Caco-2 (cell line): ENCODE data around the gene HIKESHI. TPM values are rescaled to one million over a fixed set of nuclear protein-coding genes. Genes with fewer than 3 reads are reported as not detected.

Source experiments
- BruUV-seq: library from RNA; stranded (reverse); fragments of 400-500 nt; replicated peaks from 2 replicates; lab custom pipeline; 2021; lab: Mats Ljungman, UMichigan
- CTCF ChIA-PET: fragments of 300-600 bp; sonication (Branson Sonifier 250); formaldehyde crosslinking; loops from one replicate; lab custom pipeline; 2022; ENCODE audit warnings: antibody characterized with exemption; lab: Charles Lee
- POLR2A ChIA-PET: fragments of 300-600 bp; sonication (Branson Sonifier 250); formaldehyde crosslinking; loops from one replicate; lab custom pipeline; 2022; ENCODE audit warnings: antibody characterized with exemption; lab: Charles Lee
- DNase-seq, 2 experiments: peaks; one replicate each; pipeline versions ENCODE4 v3.0.0 to v3.0.0-alpha.2; 2020 to 2022
- H3K27me3 ChIP-seq: replicated peaks from 2 replicates; pipeline ENCODE4 v1.6.0; 2011; ENCODE audit warnings: low read length; ENCODE audit not compliant: control insufficient read depth, insufficient read depth
- H3K36me3 ChIP-seq: 2 replicates; pipeline ENCODE4 v1.5.1; 2011; ENCODE audit warnings: low read length; ENCODE audit not compliant: control insufficient read depth, insufficient read depth
- H3K4me1 ChIP-seq: fragments of 250-450 bp; sonication (Bioruptor Pico); 2 replicates; pipeline ENCODE4 v1.5.1; 2020; ENCODE audit warnings: mild to moderate bottlenecking
- H3K4me3 ChIP-seq: 2 replicates; pipeline ENCODE4 v1.5.1; 2011; ENCODE audit warnings: low read depth, mild to moderate bottlenecking, control low read depth, low read length
- H3K9me3 ChIP-seq: fragments of 250-450 bp; sonication (Bioruptor Pico); 2 replicates; pipeline ENCODE4 v1.5.1; 2020; ENCODE audit warnings: mild to moderate bottlenecking, moderate library complexity
- H3K27ac Mint-ChIP-seq: one replicate; pipeline ENCODE4 v1.8.0; 2022; ENCODE audit warnings: mixed read lengths; ENCODE audit not compliant: unreplicated experiment
- H3K27me3 Mint-ChIP-seq: one replicate; pipeline ENCODE4 v1.8.0; 2022; ENCODE audit warnings: mixed read lengths; ENCODE audit not compliant: insufficient read depth, unreplicated experiment
- H3K36me3 Mint-ChIP-seq: one replicate; pipeline ENCODE4 v1.8.0; 2022; ENCODE audit warnings: mild to moderate bottlenecking, mixed read lengths; ENCODE audit not compliant: insufficient read depth, unreplicated experiment
- H3K4me1 Mint-ChIP-seq: one replicate; pipeline ENCODE4 v1.8.0; 2022; ENCODE audit warnings: low read depth, mixed read lengths; ENCODE audit not compliant: unreplicated experiment
- H3K4me3 Mint-ChIP-seq: one replicate; pipeline ENCODE4 v1.8.0; 2022; ENCODE audit warnings: mild to moderate bottlenecking, moderate library complexity, mixed read lengths; ENCODE audit not compliant: unreplicated experiment
- H3K9me3 Mint-ChIP-seq: one replicate; pipeline ENCODE4 v1.8.0; 2022; ENCODE audit warnings: mixed read lengths; ENCODE audit not compliant: unreplicated experiment
- CTCF ChIP-seq, 2 experiments: fragments of 200-600 bp in 1 of 2; IDR thresholded peaks; 1 replicate in 1 of 2; 2 replicates in 1 of 2; pipeline versions ENCODE4 v1.5.1 to v1.8.0; 2011 to 2022; ENCODE audit warnings: antibody characterized with exemption in 1 of 2, control low read depth in 1 of 2, inconsistent platforms in 1 of 2, low read depth in 1 of 2, low read length in 1 of 2, mild to moderate bottlenecking in 1 of 2, moderate library complexity in 1 of 2; ENCODE audit not compliant: insufficient read depth in 1 of 2, severe bottlenecking in 1 of 2, unreplicated experiment in 1 of 2
- intact Hi-C: fragments of 100-400 bp; cut with micrococcal nuclease; formaldehyde crosslinking; loops from one replicate; pipeline ENCODE4 v1.10.0; 2022; ENCODE audit not compliant: unreplicated experiment
- total RNA-seq: library from RNA; stranded (reverse); gene quantifications from 2 replicates; pipeline ENCODE4 v1.2.3, GENCODE V29; 2022

HIKESHI gene
- total RNA-seq, 1 experiment from 2014 or later: 82.0 TPM

- H3K36me3 Mint-ChIP-seq: no peaks in the 10 kb centered on the region
- no peak for DNase-seq
- ChIA-PET POLR2A (no interaction called here), CTCF (no interaction called here)
- H3K9me3 Mint-ChIP-seq: no peaks in the 10 kb centered on the region
- H3K4me1 Mint-ChIP-seq: peaks cover 9% of the 10 kb centered on the region
- Histone ChIP-seq H3K4me3 (no peak overlapping the region), H3K9me3 (0 out of 2 replicates have a peak, but pooled peaks cover 3% of the 10 kb centered on the region), H3K36me3 (no peaks in the 10 kb centered on the region), H3K27me3 (no peaks in the 10 kb centered on the region), H3K4me1 (peaks cover 8% of the 10 kb centered on the region)
- H3K27ac Mint-ChIP-seq: no peak overlapping the region
- H3K4me3 Mint-ChIP-seq: no peak overlapping the region
- no peaks in the 10 kb centered on the region for H3K27me3 Mint-ChIP-seq
- intact Hi-C loops: no loop called here
- TF ChIP-seq CTCF (IDR thresholded peaks at IDR 0.05; ENCODE audit: insufficient read depth in 1 of 2, low read depth in 1 of 2, low read length in 1 of 2, severe bottlenecking in 1 of 2, unreplicated experiment in 1 of 2): no peak
- BruUV-seq: no TSS peak
These were observed 81.3 kb downstream of the HIKESHI start for GRCh38 chr11:86383041-86383955.

GRCh38 chr11:86386283-86386682 lies 84.2 kb downstream of the HIKESHI start:
- Mint-ChIP-seq H3K4me3 (no peak overlapping the region), H3K4me1 (peaks cover 8% of the 10 kb centered on the region), H3K36me3 (no peaks in the 10 kb centered on the region), H3K9me3 (no peaks in the 10 kb centered on the region), H3K27ac (no peak overlapping the region), H3K27me3 (no peaks in the 10 kb centered on the region)
- H3K27me3 ChIP-seq: no peaks in the 10 kb centered on the region
- H3K4me3 ChIP-seq: no peak overlapping the region
- peaks cover 9% of the 10 kb centered on the region for H3K4me1 ChIP-seq
- no peaks in the 10 kb centered on the region for H3K9me3 ChIP-seq
- no peaks in the 10 kb centered on the region for H3K36me3 ChIP-seq
- ChIA-PET POLR2A (no interaction called here), CTCF (interaction anchor here (0.7 to 0.9 kb wide), 2 partner anchors 11 to 25 kb away, joined by 3 to 4 read pairs; no protein-coding TSS in a partner anchor)
- intact Hi-C loops: no loop called here
- no TSS peak for BruUV-seq
- TF ChIP-seq CTCF (IDR thresholded peaks at IDR 0.05; ENCODE audit: insufficient read depth in 1 of 2, low read depth in 1 of 2, low read length in 1 of 2, severe bottlenecking in 1 of 2, unreplicated experiment in 1 of 2): no peak
- no peak for DNase-seq

GRCh38 chr11:86386746-86387145 lies 84.7 kb downstream of the HIKESHI start:
- POLR2A ChIA-PET: no interaction called here
- H3K36me3 ChIP-seq: no peaks in the 10 kb centered on the region
- peaks cover 8% of the 10 kb centered on the region for H3K4me1 Mint-ChIP-seq
- peaks cover 9% of the 10 kb centered on the region for H3K4me1 ChIP-seq
- no peak overlapping the region for H3K27ac Mint-ChIP-seq
- no peaks in the 10 kb centered on the region for H3K27me3 Mint-ChIP-seq
- intact Hi-C loops: no loop called here
- no peak overlapping the region for H3K4me3 Mint-ChIP-seq
- CTCF ChIA-PET: interaction anchor here (0.7 to 0.9 kb wide), 2 partner anchors 11 to 26 kb away, joined by 3 to 4 read pairs; no protein-coding TSS in a partner anchor
- no peak for TF ChIP-seq CTCF (IDR thresholded peaks at IDR 0.05; ENCODE audit: insufficient read depth in 1 of 2, low read depth in 1 of 2, low read length in 1 of 2, severe bottlenecking in 1 of 2, unreplicated experiment in 1 of 2)
- H3K9me3 ChIP-seq: no peaks in the 10 kb centered on the region
- H3K27me3 ChIP-seq: no peaks in the 10 kb centered on the region
- DNase-seq: no peak
- no peaks in the 10 kb centered on the region for H3K36me3 Mint-ChIP-seq
- no TSS peak for BruUV-seq
- H3K4me3 ChIP-seq: no peak overlapping the region
- H3K9me3 Mint-ChIP-seq: no peaks in the 10 kb centered on the region
